ENCODE results near the gene PRKN.
A peak's percentile ranks its signal among the peaks of the same experiment; 100 is the strongest.

The PRKN gene

GRCh38 chr6:161393292-161393691, 1334.3 kb downstream of the PRKN start:
- no peak for DNase-seq

- DNase-seq: no peak
These were observed 1337.8 kb downstream of the PRKN start for GRCh38 chr6:161389756-161390155.

GRCh38 chr6:161383951-161384350, 1343.6 kb downstream of the PRKN start:
- no peak for DNase-seq

GRCh38 chr6:161379834-161380582, 1347.6 kb downstream of the PRKN start:
- DNase-seq: no peak

- DNase-seq: no peak
These were observed 1349.5 kb downstream of the PRKN start for GRCh38 chr6:161378115-161378514.

GRCh38 chr6:161377116-161377515, 1350.5 kb downstream of the PRKN start:
- DNase-seq: no peak

GRCh38 chr6:161376367-161376766, 1351.2 kb downstream of the PRKN start:
- DNase-seq: no peak

GRCh38 chr6:161374971-161375873, 1352.3 kb downstream of the PRKN start:
- no peak for DNase-seq

- DNase-seq: peak; percentile 54
These were observed 1353.6 kb downstream of the PRKN start for GRCh38 chr6:161373905-161374451.

- DNase-seq: no peak
These were observed 1355.2 kb downstream of the PRKN start for GRCh38 chr6:161372422-161372793.

- DNase-seq: peak; percentile 76
These were observed 1356.7 kb downstream of the PRKN start for GRCh38 chr6:161370880-161371279.

- no peak for DNase-seq
These were observed 1358.2 kb downstream of the PRKN start for GRCh38 chr6:161369339-161369738.

- no peak for DNase-seq
These were observed 1359.1 kb downstream of the PRKN start for GRCh38 chr6:161368514-161368913.

GRCh38 chr6:161367472-161367871, 1360.1 kb downstream of the PRKN start:
- no peak for DNase-seq

- no peak for DNase-seq
These were observed 1361.2 kb downstream of the PRKN start for GRCh38 chr6:161366301-161366923.

GRCh38 chr6:161365633-161366032, 1361.9 kb downstream of the PRKN start:
- no peak for DNase-seq

- DNase-seq: no peak
These were observed 1364.3 kb downstream of the PRKN start for GRCh38 chr6:161363286-161363685.

GRCh38 chr6:161362266-161362665, 1365.3 kb downstream of the PRKN start:
- DNase-seq: no peak

- DNase-seq: no peak
These were observed 1366.0 kb downstream of the PRKN start for GRCh38 chr6:161361529-161361928.

GRCh38 chr6:161360520-161360919, 1367.0 kb downstream of the PRKN start:
- DNase-seq: no peak

GRCh38 chr6:161359618-161359945, 1368.0 kb downstream of the PRKN start:
- DNase-seq: no peak

GRCh38 chr6:161356167-161356854, 1371.3 kb downstream of the PRKN start:
- DNase-seq: no peak

- no peak for DNase-seq
These were observed 1371.9 kb downstream of the PRKN start for GRCh38 chr6:161355696-161356095.
